Psoas muscle (tissue), 8 donors: Measurements from ENCODE around the gene EPHB6. TPM values are rescaled to one million over a fixed set of nuclear protein-coding genes. Genes with fewer than 3 reads are reported as not detected.

ENCODE experiments used
- ATAC-seq, 4 donors: fragments of 200-7000 bp; cut with Tn5 transposase; one replicate each; pipeline ENCODE4 v1.9.1; 2020; ENCODE audit warnings: moderate library complexity in 3 of 4, mild to moderate bottlenecking in 2 of 4
- DNase-seq, 2 donors: peaks; one replicate each; pipeline ENCODE4 v3.0.0-alpha.2; 2020
- H3K27ac ChIP-seq: fragments of 200-600 bp; one replicate; pipeline ENCODE4 v1.8.0; 2022
- H3K27me3 ChIP-seq, 3 donors: fragments of 200-600 bp in 1 of 3; one replicate each; pipeline versions ENCODE4 v1.6.1 to v1.8.0; 2013 to 2022; ENCODE audit warnings: low read length in 2 of 3, mild to moderate bottlenecking in 2 of 3, moderate library complexity in 1 of 3; ENCODE audit not compliant: insufficient read depth in 3 of 3
- H3K36me3 ChIP-seq, 2 donors: fragments of 200-600 bp in 1 of 2; one replicate each; pipeline versions ENCODE4 v1.6.1 to v1.8.0; 2013 to 2022; ENCODE audit warnings: low read depth in 1 of 2, mild to moderate bottlenecking in 1 of 2, moderate library complexity in 1 of 2; ENCODE audit not compliant: insufficient read depth in 1 of 2
- H3K4me1 ChIP-seq: fragments of 200-600 bp; one replicate; pipeline ENCODE4 v1.8.0; 2022
- H3K4me3 ChIP-seq: fragments of 200-600 bp; one replicate; pipeline ENCODE4 v1.8.0; 2022; ENCODE audit warnings: mild to moderate bottlenecking
- H3K9me3 ChIP-seq: fragments of 200-600 bp; one replicate; pipeline ENCODE4 v1.8.0; 2022
- WGBS, 3 donors: extraction: QIAGEN DNeasy Blood & Tissue Kit; methylation state at CpG; one replicate each; pipeline versions ENCODE4 v1.1.6 to v1.1.7; 2013; 5-methylcytosine and 5-hydroxymethylcytosine counted together
- intact Hi-C, 2 donors: fragments of 100-400 bp; cut with DNase I; formaldehyde crosslinking; loops; one replicate each; pipeline versions ENCODE4 v1.11.0 to v1.14.2; 2022
- polyA plus RNA-seq, 3 donors: library from polyadenylated mRNA; stranded (reverse); fragments of 200-250 nt; gene quantifications; one replicate each; pipeline ENCODE4 v1.2.3, GENCODE V29; 2013
- total RNA-seq, 4 donors: library from RNA; stranded (reverse); fragmentation: NEBNext Ultra II Directional in 2 of 4; extraction: Animal tissue kit (Norgen Biotek cat#: 25700) in 2 of 4; gene quantifications; one replicate each; pipeline versions ENCODE4 v1.2.1 to v1.2.4, GENCODE V29; 2021 to 2023
- TF ChIP-seq, protein P1 (sequence below): fragments of 200-600 bp; IDR thresholded peaks from one replicate; pipeline ENCODE4 v1.8.0; 2022; ENCODE audit warnings: antibody characterized with exemption
- donor health status: healthy with polysubstance abuse.
- donor health status: DM: no; HTN: no; CAD: no; lungs with moderate emphysema.
- donor health status: Bipolar disorder and iron deficiency.
- donor health status: healthy.
- donor health status: DM: yes; HTN: yes; CAD: no.
- donor health status: DM: no; HTN: no; CAD: no.
- donor health status: DM: no; HTN: no; CAD: no.
- donor health status: DM: yes; HTN: yes; CAD: no.

The EPHB6 gene
- total and polyA plus RNA-seq, 7 donors = 0.57 to 5.7 (median 2.9) TPM

- Histone ChIP-seq H3K27me3 (no peaks in the 10 kb centered on the region), H3K4me1 (no peaks in the 10 kb centered on the region), H3K36me3 (no peaks in the 10 kb centered on the region), H3K27ac (no peak overlapping the region), H3K4me3 (no peak overlapping the region), H3K9me3 (no peaks in the 10 kb centered on the region)
- 70 to 84% (median 83%) methylated on average over 4 of the region's 4 CpGs for WGBS, 3 donors
- intact Hi-C loops = no loop called here
- DNase-seq (no peak), ATAC-seq (no peak)
- TF ChIP-seq, protein P1, sequence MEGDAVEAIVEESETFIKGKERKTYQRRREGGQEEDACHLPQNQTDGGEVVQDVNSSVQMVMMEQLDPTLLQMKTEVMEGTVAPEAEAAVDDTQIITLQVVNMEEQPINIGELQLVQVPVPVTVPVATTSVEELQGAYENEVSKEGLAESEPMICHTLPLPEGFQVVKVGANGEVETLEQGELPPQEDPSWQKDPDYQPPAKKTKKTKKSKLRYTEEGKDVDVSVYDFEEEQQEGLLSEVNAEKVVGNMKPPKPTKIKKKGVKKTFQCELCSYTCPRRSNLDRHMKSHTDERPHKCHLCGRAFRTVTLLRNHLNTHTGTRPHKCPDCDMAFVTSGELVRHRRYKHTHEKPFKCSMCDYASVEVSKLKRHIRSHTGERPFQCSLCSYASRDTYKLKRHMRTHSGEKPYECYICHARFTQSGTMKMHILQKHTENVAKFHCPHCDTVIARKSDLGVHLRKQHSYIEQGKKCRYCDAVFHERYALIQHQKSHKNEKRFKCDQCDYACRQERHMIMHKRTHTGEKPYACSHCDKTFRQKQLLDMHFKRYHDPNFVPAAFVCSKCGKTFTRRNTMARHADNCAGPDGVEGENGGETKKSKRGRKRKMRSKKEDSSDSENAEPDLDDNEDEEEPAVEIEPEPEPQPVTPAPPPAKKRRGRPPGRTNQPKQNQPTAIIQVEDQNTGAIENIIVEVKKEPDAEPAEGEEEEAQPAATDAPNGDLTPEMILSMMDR = no peak
Observed at GRCh38 chr7:142867097-142867378, 12.2 kb downstream of the EPHB6 start.

- no peak overlapping the region for H3K4me3 ChIP-seq
- TF ChIP-seq, protein P1 = no peak
- DNase-seq = no peak
Observed at GRCh38 chr7:142867398-142868187, 12.7 kb downstream of the EPHB6 start.

GRCh38 chr7:142868188-142868985 lies 13.5 kb downstream of the EPHB6 start:
- intact Hi-C loops = no loop called here
- H3K27me3 ChIP-seq = no peaks in the 10 kb centered on the region
- WGBS, 3 donors = 81 to 88% (median 86%) methylated on average over 28 to 31 of the region's 31 CpGs
- TF ChIP-seq, protein P1 = no peak
- ATAC-seq (no peak), DNase-seq (peak in 1 of 2 donors; percentile 43)
- H3K4me1 ChIP-seq = no peaks in the 10 kb centered on the region
- H3K4me3 ChIP-seq = no peak overlapping the region
- H3K36me3 ChIP-seq = no peaks in the 10 kb centered on the region
- no peak overlapping the region for H3K27ac ChIP-seq
- H3K9me3 ChIP-seq = no peaks in the 10 kb centered on the region

More at GRCh38 chr7:142867398-142868187, 12.7 kb downstream of the EPHB6 start:
- H3K4me1 ChIP-seq = no peaks in the 10 kb centered on the region
- no peaks in the 10 kb centered on the region for H3K27me3 ChIP-seq
- no peaks in the 10 kb centered on the region for H3K9me3 ChIP-seq
- 71 to 75% (median 72%) methylated on average over 17 to 18 of the region's 18 CpGs for WGBS, 3 donors
- intact Hi-C loops = no loop called here
- H3K27ac ChIP-seq = no peak overlapping the region
- peak in 1 of 4 donors; percentile 14 for ATAC-seq
- no peaks in the 10 kb centered on the region for H3K36me3 ChIP-seq

DNA sequence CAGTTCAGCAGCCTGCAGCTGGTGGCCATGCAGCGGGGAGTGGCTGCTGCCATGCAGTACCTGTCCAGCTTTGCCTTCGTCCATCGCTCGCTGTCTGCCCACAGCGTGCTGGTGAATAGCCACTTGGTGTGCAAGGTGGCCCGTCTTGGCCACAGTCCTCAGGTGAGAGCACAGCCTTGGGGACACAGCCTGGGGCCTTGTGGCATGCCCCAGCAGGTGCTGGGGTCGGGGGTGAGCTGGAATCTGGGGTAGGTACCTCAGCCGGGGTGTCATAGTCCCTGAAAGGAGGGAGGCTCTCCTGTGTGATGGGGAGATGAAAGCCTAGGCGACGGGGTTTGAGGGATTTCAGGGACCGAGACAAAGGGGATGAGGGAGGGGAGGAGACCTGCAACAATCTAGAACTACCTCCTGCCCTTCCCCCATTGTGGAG lies 14.1 kb downstream of the EPHB6 start:
- Histone ChIP-seq H3K36me3 (no peaks in the 10 kb centered on the region), H3K27me3 (no peaks in the 10 kb centered on the region), H3K27ac (no peak overlapping the region), H3K4me3 (no peak overlapping the region), H3K4me1 (no peaks in the 10 kb centered on the region), H3K9me3 (no peaks in the 10 kb centered on the region)
- 90 to 95% (median 92%) methylated on average over 11 of the region's 11 CpGs for WGBS, 3 donors
- DNase-seq = peak in 1 of 2 donors; percentile 36
- ATAC-seq = no peak
- TF ChIP-seq, protein P1 = no peak
- intact Hi-C loops = no loop called here
